Neural progenitor cell (in vitro differentiated cells): ENCODE results near the gene IFNG.

ENCODE experiments used
- EZH2 ChIP-seq: fragments of 200-600 bp; sonication (generic); IDR thresholded peaks from 2 replicates; pipeline ENCODE4 v1.6.1; 2017; ENCODE audit warnings: antibody characterized with exemption, mild to moderate bottlenecking, moderate library complexity
- EZH2phosphoT487 ChIP-seq: fragments of 200-600 bp; sonication (generic); IDR thresholded peaks from 2 replicates; pipeline ENCODE4 v1.6.1; 2017; ENCODE audit warnings: antibody characterized with exemption
- TF ChIP-seq, protein P1 (sequence below): fragments of 200-600 bp; sonication (generic); IDR thresholded peaks from 2 replicates; pipeline ENCODE4 v1.5.1; 2017; ENCODE audit warnings: antibody characterized with exemption, mild to moderate bottlenecking

DNA sequence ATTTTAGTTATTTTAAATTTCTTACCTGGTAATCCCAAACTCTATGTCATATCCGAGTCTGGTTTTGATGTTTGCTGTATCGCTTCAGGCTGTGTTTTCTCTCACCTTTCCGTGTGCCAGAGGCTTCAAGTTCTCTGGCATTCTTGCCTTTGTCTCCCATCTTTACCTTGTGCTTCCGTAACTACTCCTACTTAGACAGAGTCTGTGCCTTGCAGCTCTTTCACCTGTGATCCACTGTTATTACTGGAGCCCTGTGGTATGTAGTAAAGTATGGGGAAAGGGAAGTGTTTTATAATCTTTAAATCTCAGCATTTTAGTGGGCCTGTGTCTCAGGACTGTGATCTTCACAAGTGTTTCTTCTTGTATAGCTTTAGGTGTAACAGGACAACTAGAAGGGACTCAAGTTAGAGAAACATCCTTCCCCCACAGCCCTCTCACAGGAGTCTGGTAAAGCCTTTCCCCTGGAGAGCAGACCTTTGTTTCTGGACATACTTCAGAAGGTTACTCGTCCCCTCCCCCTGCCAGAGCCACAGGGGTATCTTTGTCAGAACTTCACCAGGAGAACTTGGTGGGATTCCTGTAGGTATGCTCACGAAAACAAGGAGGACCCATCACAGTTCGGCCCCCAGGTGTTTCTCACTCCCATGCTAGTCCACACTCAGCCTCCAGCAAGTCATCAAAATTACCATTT, 11.1 kb downstream of the IFNG start:
- TF ChIP-seq, protein P1, sequence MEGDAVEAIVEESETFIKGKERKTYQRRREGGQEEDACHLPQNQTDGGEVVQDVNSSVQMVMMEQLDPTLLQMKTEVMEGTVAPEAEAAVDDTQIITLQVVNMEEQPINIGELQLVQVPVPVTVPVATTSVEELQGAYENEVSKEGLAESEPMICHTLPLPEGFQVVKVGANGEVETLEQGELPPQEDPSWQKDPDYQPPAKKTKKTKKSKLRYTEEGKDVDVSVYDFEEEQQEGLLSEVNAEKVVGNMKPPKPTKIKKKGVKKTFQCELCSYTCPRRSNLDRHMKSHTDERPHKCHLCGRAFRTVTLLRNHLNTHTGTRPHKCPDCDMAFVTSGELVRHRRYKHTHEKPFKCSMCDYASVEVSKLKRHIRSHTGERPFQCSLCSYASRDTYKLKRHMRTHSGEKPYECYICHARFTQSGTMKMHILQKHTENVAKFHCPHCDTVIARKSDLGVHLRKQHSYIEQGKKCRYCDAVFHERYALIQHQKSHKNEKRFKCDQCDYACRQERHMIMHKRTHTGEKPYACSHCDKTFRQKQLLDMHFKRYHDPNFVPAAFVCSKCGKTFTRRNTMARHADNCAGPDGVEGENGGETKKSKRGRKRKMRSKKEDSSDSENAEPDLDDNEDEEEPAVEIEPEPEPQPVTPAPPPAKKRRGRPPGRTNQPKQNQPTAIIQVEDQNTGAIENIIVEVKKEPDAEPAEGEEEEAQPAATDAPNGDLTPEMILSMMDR = no peak
- no peak for TF ChIP-seq EZH2
- no peak for TF ChIP-seq EZH2phosphoT487
